ENCODE data around the gene ECHS1. TPM values are rescaled to one million over a fixed set of nuclear protein-coding genes. Genes with fewer than 3 reads are reported as not detected.
A peak's percentile ranks its signal among the peaks of the same experiment; 100 is the strongest.

The ECHS1 gene
- total and polyA plus RNA-seq, 2 of the 8 experiments (the other 6 are each of a cell fraction or from before 2014, with no cell fraction given) = 41.7 to 101 TPM

GRCh38 chr10:133325440-133326222 lies 47.5 kb downstream of the ECHS1 start:
- Histone ChIP-seq H2BK20ac (ENCODE audit: low read length) (no peak overlapping the region), H3K79me2 (ENCODE audit: control insufficient read depth in 1 of 2, insufficient read depth in 2 of 2, low read length in 2 of 2) (no peaks in the 10 kb centered on the region), H3K9ac (replicated peaks in 1 of 4; ENCODE audit: extremely low read depth in 1 of 4, low read depth in 3 of 4, low read length in 3 of 4) (peak overlapping the region in 1 of 4 experiments; percentile 65; a peak in 1 of 7 replicates), H4K5ac (ENCODE audit: insufficient read length, low read depth, low read length) (no peak overlapping the region), H3K27me3 (replicated peaks in 1 of 4; ENCODE audit: control insufficient read depth in 3 of 4, extremely low read depth in 1 of 4, insufficient read depth in 3 of 4, low read length in 3 of 4) (peaks cover 17 to 53% (median 45%) of the 10 kb centered on the region in 4 experiments), H3K4me3 (ENCODE audit: extremely low read depth in 1 of 4, insufficient read depth in 2 of 4, low read depth in 3 of 4, low read length in 4 of 4) (peak overlapping the region; percentile 45 to 69 (median 52)), H4K20me1 (replicated peaks in 1 of 2; ENCODE audit: control insufficient read depth in 1 of 2, insufficient read depth in 2 of 2, low read length in 2 of 2) (peaks cover 0 to 2% of the 10 kb centered on the region in 2 experiments), H3K4me2 (ENCODE audit: insufficient read depth in 1 of 2, low read depth in 2 of 2, low read length in 2 of 2) (peak overlapping the region; percentile 85 to 89), H4K91ac (replicated peaks; ENCODE audit: insufficient read length, low read length) (no peak overlapping the region), H3K9me3 (ENCODE audit: insufficient read depth in 2 of 2, low read depth in 1 of 2, low read length in 1 of 2) (peaks cover 0 to 2% of the 10 kb centered on the region in 2 experiments; a peak in 1 of 4 replicates), H3K14ac (ENCODE audit: insufficient read length) (no peak overlapping the region), H2BK5ac (ENCODE audit: low read depth, low read length) (no peak overlapping the region), H3K23me2 (ENCODE audit: low read depth, low read length) (peaks cover 6% of the 10 kb centered on the region; the same call in 1 of the 2 replicates), H3K36me3 (ENCODE audit: control insufficient read depth in 2 of 4, insufficient read depth in 4 of 4, low read length in 3 of 4) (no peaks in the 10 kb centered on the region), H2BK120ac (replicated peaks; ENCODE audit: low read depth, low read length) (no peak overlapping the region), H2BK15ac (ENCODE audit: low read length) (0 out of 2 replicates have a peak overlapping the region, but pooled peaks have one; percentile 29), H3K4me1 (replicated peaks in 1 of 4; ENCODE audit: control insufficient read depth in 3 of 4, insufficient read depth in 4 of 4, low read length in 3 of 4) (peaks cover 0 to 27% (median 6%) of the 10 kb centered on the region in 4 experiments; a peak in 6 of 7 replicates), H3K18ac (ENCODE audit: extremely low read depth, low read length) (no peak overlapping the region; the same call in 1 of the 2 replicates), H3K4ac (replicated peaks; ENCODE audit: insufficient read length, low read depth, low read length) (no peak overlapping the region), H3K56ac (replicated peaks; ENCODE audit: insufficient read length, low read depth, low read length) (no peak overlapping the region), H4K8ac (ENCODE audit: extremely low read depth, insufficient read depth, low read length) (peak overlapping the region; percentile 36), H2AK5ac (ENCODE audit: low read depth, low read length) (no peak overlapping the region), H2AFZ (ENCODE audit: low read length) (0 out of 2 replicates have a peak overlapping the region, but pooled peaks have one; percentile 57), H2BK12ac (ENCODE audit: low read depth, low read length) (no peak overlapping the region), H3K27ac (ENCODE audit: low read depth, low read length) (no peak overlapping the region), H3K23ac (ENCODE audit: insufficient read length) (no peak overlapping the region), H3K79me1 (ENCODE audit: low read depth, low read length) (no peaks in the 10 kb centered on the region)
- POLR2A ChIA-PET (ENCODE audit: partially characterized antibody) = interaction anchor here (0.6 to 0.7 kb wide), 2 partner anchors 43 to 79 kb away, joined by 3 to 4 read pairs; no protein-coding TSS in a partner anchor
- FAIRE-seq (no peak), DNase-seq (ENCODE audit: low read depth in 1 of 2, low spot score in 2 of 2) (peak in 1 of 2 experiments; percentile 65)
- CTCF ChIA-PET (ENCODE audit: partially characterized antibody) = interaction anchor here (1.4 kb wide), 1 partner anchor 26 kb away, joined by 3 read pairs; no protein-coding TSS in a partner anchor
- 5% methylated on average over 71 of the region's 91 CpGs; no CpG with 5 or more reads in 1 of the 2 experiments for WGBS, 2 experiments (ENCODE audit: extremely low coverage in 1 of 2, insufficient coverage in 1 of 2, insufficient read length in 1 of 2, insufficient replicate concordance in 2 of 2, low coverage in 1 of 2, low lambda C conversion rate in 2 of 2, missing lambda C conversion rate in 1 of 2)
- TF ChIP-seq CTCF (IDR thresholded peaks at IDR 0.05; ENCODE audit: control extremely low read depth in 1 of 3, insufficient read depth in 1 of 3, low read depth in 1 of 3, low read length in 3 of 3) (no peak), SUZ12 (IDR thresholded peaks at IDR 0.05; ENCODE audit: low read length) (peak; percentile 88), GABPA (IDR thresholded peaks at IDR 0.05; ENCODE audit: borderline replicate concordance, insufficient read depth, low read length) (no peak), SAP30 (IDR thresholded peaks at IDR 0.05; ENCODE audit: insufficient read depth, insufficient replicate concordance, low read length) (no peak), KDM4A (IDR thresholded peaks at IDR 0.05; ENCODE audit: low read depth, low read length, severe bottlenecking) (peak; percentile 75), EZH2 (IDR thresholded peaks at IDR 0.05; ENCODE audit: low read depth, low read length, severe bottlenecking) (peak; percentile 73)
